ENCODE results near the gene LYPD6B.

GRCh38 chr2:149101818-149102217 is 63.3 kb downstream of the LYPD6B start:
- TF ChIP-seq CTCF (IDR thresholded peaks at IDR 0.05) = no peak
- TF ChIP-seq CHD2 (IDR thresholded peaks at IDR 0.05; ENCODE audit: low read length, partially characterized antibody) = no peak
- TF ChIP-seq FOXM1 (IDR thresholded peaks at IDR 0.05; ENCODE audit: low read depth) = no peak
- TF ChIP-seq MAX (IDR thresholded peaks at IDR 0.05; ENCODE audit: low read depth) = no peak
- TF ChIP-seq TAF1 (IDR thresholded peaks at IDR 0.05; ENCODE audit: borderline replicate concordance, low read depth, low read length) = no peak
- no peak for TF ChIP-seq POLR2AphosphoS5 (IDR thresholded peaks at IDR 0.05; ENCODE audit: low read depth, low read length)
- no peak for TF ChIP-seq NRF1 (IDR thresholded peaks at IDR 0.05; ENCODE audit: low read depth, low read length)
- TF ChIP-seq SIN3A (IDR thresholded peaks at IDR 0.05; ENCODE audit: borderline replicate concordance, low read depth, low read length) = no peak
- no peak for TF ChIP-seq REST (IDR thresholded peaks at IDR 0.05; ENCODE audit: low read depth, low read length)
- TF ChIP-seq RXRA (IDR thresholded peaks at IDR 0.05; ENCODE audit: borderline replicate concordance, low read depth) = no peak
- TF ChIP-seq RCOR1 (IDR thresholded peaks at IDR 0.05; ENCODE audit: low read length) = no peak

Data from SK-N-SH (cell line).